Stimulated activated CD8-positive, alpha-beta memory T cell treated with anti-CD3 and anti-CD28 coated beads, Interleukin-12 subunit alpha, Interleukin-12 subunit beta, amount 100 ng/mL, for 4 hours (primary cell): ENCODE results near the gene TLR10.

Experiments used
- DNase-seq: peaks from one replicate; pipeline ENCODE4 v3.0.0-alpha.2; 2020; ENCODE audit warnings: low read depth

TLR10 gene

DNA sequence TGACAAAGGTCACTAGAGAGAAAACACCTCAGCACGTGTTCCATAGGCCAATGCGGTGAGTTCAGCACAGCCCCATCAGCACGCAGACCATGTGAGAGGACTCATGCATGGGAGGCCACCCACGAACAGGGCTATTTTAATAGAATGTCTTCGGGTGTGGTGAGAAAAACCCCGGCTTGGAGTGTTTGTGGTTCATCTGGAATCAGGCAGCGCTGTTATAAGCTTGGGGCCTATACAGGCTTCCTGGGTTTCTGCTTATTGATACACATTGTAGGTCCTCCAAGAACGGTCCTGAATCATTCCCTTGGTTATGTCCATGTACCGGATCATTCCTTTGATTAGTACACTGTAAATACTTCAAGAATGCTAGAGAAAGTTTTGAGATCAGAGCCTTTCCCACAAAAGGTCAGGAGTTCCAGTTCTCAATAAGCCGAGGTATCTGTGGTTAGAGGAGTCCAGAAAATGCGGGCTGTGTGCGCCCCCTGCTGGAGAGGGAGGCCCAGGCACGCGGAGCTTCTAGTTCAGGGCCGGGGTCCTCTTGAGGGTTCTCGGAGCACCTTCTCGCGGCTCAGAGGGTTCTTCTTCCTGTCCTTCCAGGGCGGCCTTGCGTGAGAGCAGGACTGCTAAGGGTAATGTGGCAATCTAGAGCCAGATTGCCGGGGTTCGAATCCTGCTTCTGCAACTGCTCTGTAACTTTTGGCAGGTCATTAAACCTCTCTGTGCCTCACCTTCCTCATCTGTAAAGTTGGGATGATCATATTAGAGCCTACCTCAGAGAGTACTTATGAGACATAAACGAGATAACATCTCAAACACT lies 51.8 kb downstream of the TLR10 start:
- DNase-seq: peak; percentile 50

DNA sequence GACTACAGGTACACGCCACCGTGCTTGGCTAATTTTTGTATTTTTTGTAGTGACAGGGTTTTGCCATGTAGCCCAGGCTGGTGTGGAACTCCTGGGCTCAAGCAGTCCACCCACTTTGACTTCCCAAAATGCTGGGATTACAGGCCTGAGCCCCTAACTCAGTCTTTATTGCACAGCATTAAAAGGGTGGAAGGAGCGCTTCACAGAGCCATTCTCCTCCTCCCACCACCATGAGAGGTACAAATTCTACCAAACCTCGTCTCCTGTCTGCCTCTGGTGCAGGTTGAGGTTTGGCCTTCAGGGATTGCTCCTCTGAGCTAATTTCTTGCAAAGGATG lies 52.3 kb downstream of the TLR10 start:
- DNase-seq: no peak

DNA sequence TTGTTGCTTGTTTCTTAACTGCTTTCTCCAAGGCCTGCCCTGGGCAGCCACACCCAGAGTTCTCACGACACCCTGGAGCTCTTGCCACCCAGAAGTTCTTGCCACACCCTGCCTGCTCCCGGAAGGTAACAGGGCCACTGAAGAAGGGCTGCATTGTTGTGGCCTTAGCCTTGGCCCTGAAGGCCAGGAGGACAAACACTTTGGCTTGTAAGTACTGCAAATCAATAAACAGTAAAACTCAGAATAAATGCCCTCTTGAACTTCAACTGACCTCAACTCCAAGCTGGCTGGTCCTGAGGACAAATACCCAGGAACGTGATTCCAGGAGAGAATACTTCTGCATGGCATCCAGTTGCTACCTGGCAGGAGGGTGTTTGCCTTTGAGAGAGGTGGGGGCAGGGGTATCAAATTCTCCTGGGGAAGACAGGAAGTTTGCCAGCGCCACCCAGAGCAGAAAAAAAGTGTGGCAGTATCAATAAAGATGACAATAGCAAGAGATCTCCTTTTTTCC lies 54.1 kb downstream of the TLR10 start:
- DNase-seq: no peak

DNA sequence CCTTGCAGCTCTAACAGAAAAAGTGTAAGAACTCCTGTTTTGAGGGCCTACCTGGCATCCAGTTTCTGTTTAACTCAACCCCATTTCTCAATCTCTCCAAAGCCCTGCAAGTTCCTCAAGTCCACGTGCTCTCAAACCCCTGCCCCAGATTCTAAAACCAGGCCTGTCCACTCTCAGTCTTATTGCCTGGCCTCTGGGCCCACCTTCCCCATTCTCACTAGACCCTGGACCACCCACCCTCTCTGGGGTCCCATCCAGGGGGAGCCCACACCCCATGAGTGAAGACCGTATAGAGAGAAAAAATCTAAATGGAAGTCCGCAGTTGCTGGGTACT lies 58.3 kb downstream of the TLR10 start:
- DNase-seq: no peak

- no peak for DNase-seq
Measured at GRCh38 chr4:38723726-38724474, 58.9 kb downstream of the TLR10 start.

- DNase-seq: no peak
Measured at GRCh38 chr4:38723114-38723513, 59.7 kb downstream of the TLR10 start.
